Gastroesophageal sphincter (tissue), 4 donors: ENCODE results near the gene LDB2. TPM values are rescaled to one million over a fixed set of nuclear protein-coding genes. Genes with fewer than 3 reads are reported as not detected.

Experiments
- ATAC-seq: fragments of 150-250 bp; one replicate; pipeline ENCODE4 v1.9.1; 2016; ENCODE audit warnings: mild to moderate bottlenecking, moderate library complexity
- H3K27ac ChIP-seq, 4 donors: fragments of 200-600 bp; sonication (generic) in 3 of 4; 1 replicate in 3 of 4; 2 replicates in 1 of 4; pipeline ENCODE4 v1.5.1; 2016 to 2019
- H3K27me3 ChIP-seq: fragments of 200-600 bp; sonication (generic); one replicate; pipeline ENCODE4 v1.5.1; 2019
- H3K36me3 ChIP-seq, 2 donors: fragments of 200-600 bp; sonication (generic); one replicate each; pipeline ENCODE4 v1.5.1; 2019; ENCODE audit warnings: control low read depth in 1 of 2
- H3K4me1 ChIP-seq, 3 donors: fragments of 200-600 bp; sonication (generic); 1 replicate in 2 of 3; 2 replicates in 1 of 3; pipeline ENCODE4 v1.5.1; 2016 to 2019; ENCODE audit warnings: control low read depth in 2 of 3
- H3K4me3 ChIP-seq, 2 donors: fragments of 200-600 bp; sonication (generic); one replicate each; pipeline ENCODE4 v1.5.1; 2019; ENCODE audit warnings: mild to moderate bottlenecking in 1 of 2, moderate library complexity in 1 of 2
- H3K9me3 ChIP-seq, 3 donors: fragments of 200-600 bp; sonication (generic); one replicate each; pipeline ENCODE4 v1.5.1; 2017 to 2019; ENCODE audit warnings: control low read depth in 2 of 3
- CTCF ChIP-seq, 4 experiments: fragments of 200-600 bp in 2 of 4; fragments of 450-650 bp in 2 of 4; sonication (generic) in 1 of 4; IDR thresholded peaks; one replicate each; pipeline ENCODE4 v1.5.1; 2017 to 2019; ENCODE audit warnings: antibody characterized with exemption in 4 of 4, mild to moderate bottlenecking in 2 of 4, moderate library complexity in 2 of 4
- EP300 ChIP-seq: sonication (generic); formaldehyde crosslinking; IDR thresholded peaks from one replicate; pipeline ENCODE4 v1.6.1; 2017; ENCODE audit warnings: antibody characterized with exemption, mild to moderate bottlenecking
- POLR2A ChIP-seq, 2 donors: fragments of 450-650 bp; IDR thresholded peaks; one replicate each; pipeline ENCODE4 v1.6.1; 2017; ENCODE audit warnings: antibody characterized with exemption in 2 of 2, mild to moderate bottlenecking in 2 of 2, moderate library complexity in 1 of 2
- POLR2AphosphoS5 ChIP-seq: sonication (generic); formaldehyde crosslinking; IDR thresholded peaks from one replicate; pipeline ENCODE4 v1.6.1; 2017; ENCODE audit warnings: antibody characterized with exemption
- WGBS, 2 donors: methylation state at CpG; one replicate each; pipeline ENCODE4 v1.1.5; 2018; ENCODE audit warnings: low coverage in 1 of 2; 5-methylcytosine and 5-hydroxymethylcytosine counted together
- total RNA-seq, 4 donors: library from RNA; depleted of rRNA; stranded (reverse); fragments of >200 nt; gene quantifications; one replicate each; pipeline ENCODE4 v1.1.0, GENCODE V29; 2016

The LDB2 gene
- total RNA-seq, 4 donors from 2014 or later, result 23.6 to 29.6 (median 28.3) TPM

GRCh38 chr4:16706251-16706650, 192.2 kb downstream of the LDB2 start:
- H3K4me1 ChIP-seq, result no peaks in the 10 kb centered on the region
- TF ChIP-seq CTCF (IDR thresholded peaks at IDR 0.05) (no peak), POLR2AphosphoS5 (no peak), POLR2A (IDR thresholded peaks at IDR 0.05) (no peak), EP300 (no peak)
- WGBS, 2 donors, result 77 to 84% methylated on average over 6 of the region's 6 CpGs
- no peaks in the 10 kb centered on the region for H3K9me3 ChIP-seq
- H3K27me3 ChIP-seq, result no peaks in the 10 kb centered on the region
- ATAC-seq, result no peak
- H3K36me3 ChIP-seq, result no peaks in the 10 kb centered on the region
- no peak overlapping the region for H3K4me3 ChIP-seq
- no peak overlapping the region for H3K27ac ChIP-seq

GRCh38 chr4:16705341-16705740, 193.1 kb downstream of the LDB2 start:
- no peak for ATAC-seq
- no peak for TF ChIP-seq EP300
- no peak for TF ChIP-seq POLR2AphosphoS5
- TF ChIP-seq POLR2A (IDR thresholded peaks at IDR 0.05), result no peak
- TF ChIP-seq CTCF (IDR thresholded peaks at IDR 0.05), result no peak
- H3K36me3 ChIP-seq, result no peaks in the 10 kb centered on the region
- H3K4me3 ChIP-seq, result no peak overlapping the region
- no peak overlapping the region for H3K27ac ChIP-seq
- no peaks in the 10 kb centered on the region for H3K9me3 ChIP-seq
- H3K27me3 ChIP-seq, result no peaks in the 10 kb centered on the region
- no peaks in the 10 kb centered on the region for H3K4me1 ChIP-seq
- WGBS, 2 donors, result 84 to 100% methylated on average over 2 to 3 of the region's 3 CpGs

- TF ChIP-seq EP300 (no peak), POLR2AphosphoS5 (no peak), POLR2A (IDR thresholded peaks at IDR 0.05) (no peak), CTCF (IDR thresholded peaks at IDR 0.05) (no peak)
- no peak for ATAC-seq
- Histone ChIP-seq H3K27me3 (no peaks in the 10 kb centered on the region), H3K36me3 (no peaks in the 10 kb centered on the region), H3K27ac (no peak overlapping the region), H3K4me3 (no peak overlapping the region), H3K9me3 (no peaks in the 10 kb centered on the region), H3K4me1 (no peaks in the 10 kb centered on the region)
- WGBS, 2 donors, result 57% methylated on average over 2 of the region's 2 CpGs; no CpG with 5 or more reads in 1 of the 2 donors
These were observed 194.0 kb downstream of the LDB2 start for GRCh38 chr4:16704489-16704888.

GRCh38 chr4:16695896-16696295, 202.5 kb downstream of the LDB2 start:
- peaks cover 7 to 31% (median 14%) of the 10 kb centered on the region in 3 donors for H3K4me1 ChIP-seq
- H3K36me3 ChIP-seq, result no peaks in the 10 kb centered on the region
- H3K27ac ChIP-seq, result no peak overlapping the region
- no peak overlapping the region for H3K4me3 ChIP-seq
- no peak for TF ChIP-seq POLR2A (IDR thresholded peaks at IDR 0.05)
- no peak for TF ChIP-seq CTCF (IDR thresholded peaks at IDR 0.05)
- TF ChIP-seq POLR2AphosphoS5, result no peak
- TF ChIP-seq EP300, result no peak
- ATAC-seq, result no peak
- no peaks in the 10 kb centered on the region for H3K27me3 ChIP-seq
- H3K9me3 ChIP-seq, result no peaks in the 10 kb centered on the region
- 60% methylated on average over 1 of the region's 1 CpG; no CpG with 5 or more reads in 1 of the 2 donors for WGBS, 2 donors

- 85% methylated on average over 1 of the region's 4 CpGs; no CpG with 5 or more reads in 1 of the 2 donors for WGBS, 2 donors
- Histone ChIP-seq H3K4me1 (peaks cover 7 to 31% (median 14%) of the 10 kb centered on the region in 3 donors), H3K4me3 (no peak overlapping the region), H3K27ac (no peak overlapping the region), H3K27me3 (no peaks in the 10 kb centered on the region), H3K9me3 (no peaks in the 10 kb centered on the region), H3K36me3 (no peaks in the 10 kb centered on the region)
- TF ChIP-seq POLR2AphosphoS5 (no peak), POLR2A (IDR thresholded peaks at IDR 0.05) (no peak), EP300 (no peak), CTCF (IDR thresholded peaks at IDR 0.05) (no peak)
- no peak for ATAC-seq
These were observed 203.6 kb downstream of the LDB2 start for GRCh38 chr4:16694884-16695276.
